GM18867 (cell line): ENCODE data around the gene PLEKHA7.
"Not testable (repeated sequence)": the region's sequence is repeated elsewhere in the genome, so short reads cannot be mapped to it uniquely, and the experiment has no call there.

Experiments
- ATAC-seq: cut with Tn5 transposase; IDR thresholded peaks from one replicate; pipeline ENCODE4 v1.9.1; 2021; ENCODE audit warnings: mild to moderate bottlenecking, moderate library complexity; ENCODE audit not compliant: unreplicated experiment

PLEKHA7 gene, protein sequence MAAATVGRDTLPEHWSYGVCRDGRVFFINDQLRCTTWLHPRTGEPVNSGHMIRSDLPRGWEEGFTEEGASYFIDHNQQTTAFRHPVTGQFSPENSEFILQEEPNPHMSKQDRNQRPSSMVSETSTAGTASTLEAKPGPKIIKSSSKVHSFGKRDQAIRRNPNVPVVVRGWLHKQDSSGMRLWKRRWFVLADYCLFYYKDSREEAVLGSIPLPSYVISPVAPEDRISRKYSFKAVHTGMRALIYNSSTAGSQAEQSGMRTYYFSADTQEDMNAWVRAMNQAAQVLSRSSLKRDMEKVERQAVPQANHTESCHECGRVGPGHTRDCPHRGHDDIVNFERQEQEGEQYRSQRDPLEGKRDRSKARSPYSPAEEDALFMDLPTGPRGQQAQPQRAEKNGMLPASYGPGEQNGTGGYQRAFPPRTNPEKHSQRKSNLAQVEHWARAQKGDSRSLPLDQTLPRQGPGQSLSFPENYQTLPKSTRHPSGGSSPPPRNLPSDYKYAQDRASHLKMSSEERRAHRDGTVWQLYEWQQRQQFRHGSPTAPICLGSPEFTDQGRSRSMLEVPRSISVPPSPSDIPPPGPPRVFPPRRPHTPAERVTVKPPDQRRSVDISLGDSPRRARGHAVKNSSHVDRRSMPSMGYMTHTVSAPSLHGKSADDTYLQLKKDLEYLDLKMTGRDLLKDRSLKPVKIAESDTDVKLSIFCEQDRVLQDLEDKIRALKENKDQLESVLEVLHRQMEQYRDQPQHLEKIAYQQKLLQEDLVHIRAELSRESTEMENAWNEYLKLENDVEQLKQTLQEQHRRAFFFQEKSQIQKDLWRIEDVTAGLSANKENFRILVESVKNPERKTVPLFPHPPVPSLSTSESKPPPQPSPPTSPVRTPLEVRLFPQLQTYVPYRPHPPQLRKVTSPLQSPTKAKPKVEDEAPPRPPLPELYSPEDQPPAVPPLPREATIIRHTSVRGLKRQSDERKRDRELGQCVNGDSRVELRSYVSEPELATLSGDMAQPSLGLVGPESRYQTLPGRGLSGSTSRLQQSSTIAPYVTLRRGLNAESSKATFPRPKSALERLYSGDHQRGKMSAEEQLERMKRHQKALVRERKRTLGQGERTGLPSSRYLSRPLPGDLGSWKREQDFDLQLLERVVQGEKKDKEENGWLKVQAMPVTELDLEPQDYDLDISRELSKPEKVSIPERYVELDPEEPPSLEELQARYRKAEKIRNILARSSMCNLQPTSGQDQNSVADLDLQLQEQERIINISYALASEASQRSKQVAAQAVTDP

DNA sequence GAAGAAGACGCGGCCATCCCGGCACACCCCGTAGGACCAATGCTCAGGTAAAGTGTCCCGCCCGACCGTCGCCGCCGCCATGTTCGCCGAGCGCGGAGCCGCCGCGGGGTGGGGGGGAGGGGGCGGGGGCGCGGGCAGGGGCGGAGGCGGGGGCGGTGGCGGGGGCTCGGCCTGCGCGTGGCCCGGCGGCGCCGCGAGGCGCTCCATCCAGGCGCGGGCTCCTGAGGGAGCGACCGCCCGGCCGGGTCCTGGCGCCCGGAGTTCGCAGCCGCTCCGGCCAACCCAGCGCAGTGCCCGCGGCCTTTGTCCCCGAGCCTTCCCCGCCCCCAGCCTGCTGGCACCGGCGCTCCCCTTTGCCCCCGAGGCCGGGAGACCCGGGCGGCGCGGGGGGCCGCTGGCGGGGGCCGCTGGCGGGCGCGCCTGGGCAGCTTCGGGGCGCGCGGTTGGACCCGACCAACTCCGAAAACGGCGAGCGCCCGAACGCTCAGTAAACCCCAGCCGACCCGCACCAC lies at the start of gene PLEKHA7:
Gene PLEKHA7, minus strand, starts transcription at position 94 of the 512 bp plus-strand sequence. Its CDS starts 13 bp downstream, at position 81.
- peak; percentile 29 for ATAC-seq

DNA sequence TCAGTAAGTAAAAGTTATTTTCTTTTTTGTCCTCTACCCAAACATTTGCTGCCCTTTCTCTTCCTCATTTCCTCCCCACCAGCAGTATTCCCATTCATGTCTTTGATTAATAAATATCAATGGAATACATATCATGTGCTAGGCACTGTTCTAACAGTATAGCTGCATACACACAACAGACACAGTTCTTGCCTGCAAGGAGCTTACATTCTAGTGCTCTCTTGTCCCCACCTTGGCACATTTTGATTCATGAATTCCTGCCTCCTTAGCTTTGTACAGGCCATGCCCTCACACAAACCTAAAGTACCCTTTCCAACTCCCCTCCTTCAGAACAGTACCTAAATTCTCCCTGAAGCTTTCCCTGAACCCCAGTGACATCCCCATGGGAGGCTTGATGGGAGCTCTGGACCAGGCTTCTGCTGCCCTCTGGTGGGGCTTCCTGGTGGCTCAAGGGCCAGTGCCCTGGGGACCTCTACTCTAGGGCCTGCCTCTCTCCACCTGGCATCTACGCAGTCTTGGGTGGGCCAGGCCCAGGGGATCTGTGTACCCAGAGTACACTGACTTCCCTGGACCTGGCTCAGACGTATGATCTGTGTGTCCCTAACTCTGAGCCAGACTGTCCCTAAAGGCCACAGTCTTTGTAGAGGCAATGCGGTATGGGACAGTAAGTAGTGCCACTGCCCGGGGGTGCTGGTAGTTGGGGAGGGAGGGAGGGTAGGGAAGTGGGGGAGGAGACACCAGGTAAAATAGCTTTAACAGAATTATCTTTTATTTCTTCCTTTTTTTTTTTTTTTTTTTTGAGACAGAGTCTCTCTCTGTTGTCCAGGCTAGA lies 49.2 kb upstream of the PLEKHA7 start:
- ATAC-seq, result peak; percentile 73

DNA sequence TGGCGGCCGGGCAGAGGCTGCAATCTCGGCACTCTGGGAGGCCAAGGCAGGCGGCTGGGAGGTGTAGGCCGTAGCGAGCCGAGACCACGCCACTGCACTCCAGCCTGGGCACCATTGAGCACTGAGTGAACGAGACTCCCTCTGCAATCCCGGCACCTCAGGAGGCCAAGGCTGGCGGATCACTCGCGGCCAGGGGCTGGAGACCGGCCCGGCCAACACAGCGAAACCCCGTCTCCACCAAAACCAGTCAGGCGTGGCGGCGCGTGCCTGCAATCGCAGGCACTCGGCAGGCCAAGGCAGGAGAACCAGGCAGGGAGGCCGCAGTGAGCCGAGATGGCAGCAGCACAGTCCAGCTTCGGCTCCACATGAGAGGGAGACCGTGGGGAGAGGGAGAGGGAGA lies 36.9 kb upstream of the PLEKHA7 start:
- ATAC-seq, result not testable (repeated sequence)

DNA sequence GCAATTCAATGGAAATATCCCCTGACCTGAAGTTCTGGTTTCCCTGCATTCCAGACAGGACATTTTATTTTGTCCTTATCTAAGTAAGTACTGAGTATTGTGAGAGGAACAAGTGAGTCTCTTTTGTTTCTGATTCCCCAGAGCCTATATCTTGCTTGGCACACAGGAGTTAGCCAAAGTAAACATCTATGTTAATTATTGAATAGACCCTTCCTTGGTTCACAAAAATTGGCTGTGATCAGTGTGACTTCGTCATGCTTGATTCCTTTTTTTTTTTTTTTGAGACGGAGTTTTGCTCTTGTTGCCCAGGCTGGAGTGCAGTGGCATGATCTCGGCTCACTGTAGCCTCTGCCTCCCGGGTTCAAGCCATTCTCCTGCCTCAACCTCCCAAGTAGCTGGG lies 34.3 kb upstream of the PLEKHA7 start:
- ATAC-seq, result not testable (repeated sequence)

DNA sequence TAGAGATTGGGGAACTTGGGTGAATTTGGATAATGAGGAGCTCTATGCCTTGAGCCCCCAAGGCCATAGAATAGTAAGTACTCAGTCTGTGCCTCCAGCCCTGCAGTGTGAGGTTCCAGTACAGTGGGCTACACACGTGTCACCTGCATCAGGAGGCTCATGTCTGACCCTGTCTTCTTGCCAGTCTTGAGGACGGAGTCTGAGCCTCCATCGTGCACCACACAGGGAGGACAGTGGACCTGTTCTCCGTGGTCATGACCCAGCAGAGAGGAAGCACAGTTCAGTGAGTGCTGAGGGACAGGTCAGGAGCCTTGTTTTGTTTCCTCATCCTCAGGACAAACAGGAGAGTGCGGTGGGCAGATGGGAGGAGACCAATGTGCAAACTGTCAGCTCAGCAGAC lies 32.5 kb upstream of the PLEKHA7 start:
- no peak for ATAC-seq

DNA sequence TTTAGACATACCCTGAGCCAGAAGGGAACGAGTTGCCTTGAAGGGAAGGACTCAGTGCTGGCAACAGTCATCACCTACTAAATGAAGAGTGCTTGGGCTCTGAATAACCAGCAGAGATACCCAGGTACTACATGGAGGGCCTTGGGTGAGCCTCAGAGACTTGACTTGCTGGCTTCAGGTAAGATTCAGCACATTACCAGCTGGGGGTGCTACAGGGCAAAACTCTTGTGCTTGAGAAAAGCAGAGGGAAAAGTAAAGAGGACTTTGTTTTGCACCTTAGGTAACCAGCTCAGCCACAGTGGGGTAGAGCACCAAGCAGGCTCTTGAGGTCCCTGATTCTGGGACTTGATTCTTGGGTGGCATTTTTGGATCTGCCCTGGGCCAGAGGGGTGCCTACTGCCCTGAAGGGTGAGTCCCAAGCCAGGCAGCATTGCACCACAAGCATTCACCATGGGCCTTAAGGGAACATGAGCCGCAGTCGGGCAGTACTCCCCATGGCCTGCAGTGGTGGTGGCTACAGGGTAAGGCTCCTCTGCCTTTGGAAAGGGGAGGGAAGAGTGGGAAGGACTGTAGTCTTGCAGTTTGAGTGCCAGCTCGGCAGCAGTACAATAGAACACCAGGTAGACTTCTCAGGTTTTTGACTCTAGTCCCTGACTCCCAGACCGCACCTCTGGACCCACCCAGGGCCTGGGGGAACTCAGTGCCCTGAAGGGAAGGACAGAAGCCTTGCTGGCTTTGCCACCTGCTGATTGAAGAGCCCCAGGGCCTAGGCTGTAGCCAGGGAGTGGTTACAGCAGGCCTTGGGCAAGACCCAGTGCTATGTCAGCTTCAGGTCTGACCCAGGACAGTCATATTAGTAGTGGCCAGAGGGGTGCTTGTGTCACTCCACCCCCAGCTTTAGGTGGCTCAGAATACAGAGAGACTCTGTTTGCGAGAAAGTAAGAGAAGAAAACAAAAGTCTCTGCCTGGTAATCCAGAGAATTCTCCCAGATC lies 22.7 kb upstream of the PLEKHA7 start:
- no peak for ATAC-seq

DNA sequence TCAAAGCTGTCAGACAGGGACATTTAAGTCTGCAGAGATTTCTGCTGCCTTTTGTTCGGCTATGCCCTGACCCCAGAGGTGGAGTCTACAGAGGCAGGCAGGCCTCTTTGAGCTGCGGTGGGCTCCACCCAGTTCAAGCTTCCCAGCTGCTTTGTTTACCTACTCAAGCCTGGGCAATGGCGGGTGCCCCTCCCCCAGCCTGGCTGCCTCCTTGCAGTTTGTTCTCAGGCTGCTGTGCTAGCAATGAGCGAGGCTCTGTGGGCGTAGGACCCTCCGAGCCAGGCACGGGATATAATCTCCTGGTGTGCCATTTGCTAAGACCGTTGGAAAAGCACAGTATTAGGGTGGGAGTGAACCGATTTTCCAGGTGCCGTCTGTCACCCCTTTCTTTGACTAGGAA lies 19.8 kb upstream of the PLEKHA7 start:
- not testable (repeated sequence) for ATAC-seq

DNA sequence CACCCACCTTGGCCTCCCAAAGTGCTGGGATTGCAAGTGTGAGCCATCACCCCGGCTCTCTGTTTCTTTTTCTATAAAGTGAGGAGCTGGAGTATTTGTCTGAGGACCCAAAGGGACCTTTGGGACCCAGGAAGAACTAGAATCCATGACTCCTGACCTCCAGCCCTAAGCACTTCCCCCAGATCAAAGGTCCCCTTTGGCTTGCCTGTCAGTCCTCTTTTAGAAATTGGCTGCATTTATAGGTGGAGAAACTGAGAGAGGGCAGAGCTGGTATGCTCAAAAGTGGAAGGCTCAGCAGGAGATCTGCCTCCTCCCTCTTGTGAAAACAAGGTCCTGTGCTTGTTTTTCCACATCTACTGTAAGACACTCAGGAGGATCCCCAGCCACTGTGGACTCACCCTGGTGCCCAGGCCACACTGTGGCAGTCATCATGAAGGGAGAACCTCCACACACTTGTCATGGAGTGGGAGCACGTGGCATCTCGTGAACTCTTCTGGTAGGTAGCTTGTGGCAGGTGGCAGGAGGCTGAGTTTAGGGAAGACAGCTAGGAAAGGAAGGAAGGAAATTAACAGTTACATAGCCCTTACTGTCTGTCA lies 12.4 kb upstream of the PLEKHA7 start:
- ATAC-seq, result no peak

DNA sequence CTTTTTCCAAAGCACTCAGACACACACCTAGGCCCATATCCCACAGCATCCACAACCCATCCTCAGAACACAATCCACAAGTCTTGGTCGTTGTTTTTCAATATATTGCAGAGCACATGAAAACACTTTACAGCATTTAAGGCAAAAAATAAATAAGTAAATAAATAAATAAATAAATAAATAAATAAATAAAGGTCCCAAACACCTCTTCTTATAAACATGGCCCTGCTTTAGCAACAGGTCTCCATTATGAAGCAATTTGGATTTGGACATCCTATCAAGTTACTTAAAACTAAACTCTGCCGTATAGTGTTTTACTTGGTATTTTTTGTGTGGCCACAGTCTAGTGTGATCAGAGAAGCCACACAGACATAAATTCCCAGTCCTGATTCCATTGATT lies 10.7 kb upstream of the PLEKHA7 start:
- no peak for ATAC-seq

DNA sequence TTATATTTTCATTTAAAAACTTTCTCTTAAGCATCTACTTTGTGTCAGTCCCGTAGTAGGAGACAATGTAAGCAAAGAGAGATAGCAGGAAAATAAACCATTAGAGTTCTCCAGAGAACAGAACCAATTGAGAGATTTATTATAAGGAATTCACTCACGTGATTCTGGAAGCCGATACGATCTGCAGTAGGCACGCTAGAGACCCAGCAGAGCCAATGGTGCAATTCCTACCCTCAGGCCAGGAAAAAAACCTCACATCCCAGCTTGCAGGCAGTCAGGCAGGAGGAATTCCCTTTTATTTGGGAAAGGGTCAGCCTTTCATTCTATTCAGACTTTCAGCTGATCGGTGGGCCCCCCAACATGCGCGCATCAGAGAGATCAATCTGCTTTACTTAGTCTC lies 7.3 kb upstream of the PLEKHA7 start:
- no peak for ATAC-seq

DNA sequence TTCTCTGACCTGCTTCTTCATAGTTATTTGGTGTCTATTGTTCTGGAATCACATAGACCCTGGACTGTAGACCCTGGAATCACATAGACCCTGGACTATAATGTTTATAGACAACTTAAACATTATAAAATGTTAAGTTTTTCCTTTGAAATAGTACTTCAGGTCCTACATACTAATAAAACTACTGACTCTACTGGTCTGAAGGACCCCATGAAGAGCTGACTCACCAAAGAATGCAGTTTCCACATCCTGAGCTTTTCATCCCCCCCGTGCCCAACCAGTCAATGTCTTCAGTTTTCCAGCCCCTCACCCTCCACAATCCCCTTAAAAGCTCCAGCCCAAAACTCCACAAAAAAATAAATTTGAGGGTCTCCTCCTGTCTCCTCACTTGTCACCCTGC lies 6.6 kb upstream of the PLEKHA7 start:
- ATAC-seq, result no peak

DNA sequence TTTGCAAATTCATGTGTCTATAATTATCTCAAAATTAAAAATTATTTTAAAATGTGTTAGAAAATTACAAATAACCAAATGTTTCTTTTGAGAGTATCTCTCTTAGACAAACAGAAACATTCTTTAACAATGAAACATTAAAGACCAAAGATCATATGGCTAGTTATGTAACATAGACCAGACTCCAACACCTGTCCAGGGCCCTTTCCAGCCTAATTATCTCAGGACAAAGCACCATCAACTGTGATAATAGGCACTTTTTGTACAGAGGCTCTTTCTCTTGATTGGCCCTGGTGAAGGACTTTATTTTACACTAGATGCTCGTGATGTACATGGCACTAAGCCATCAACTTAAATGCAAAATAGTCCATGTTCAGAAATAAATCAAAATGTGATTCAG lies 5.0 kb upstream of the PLEKHA7 start:
- no peak for ATAC-seq

DNA sequence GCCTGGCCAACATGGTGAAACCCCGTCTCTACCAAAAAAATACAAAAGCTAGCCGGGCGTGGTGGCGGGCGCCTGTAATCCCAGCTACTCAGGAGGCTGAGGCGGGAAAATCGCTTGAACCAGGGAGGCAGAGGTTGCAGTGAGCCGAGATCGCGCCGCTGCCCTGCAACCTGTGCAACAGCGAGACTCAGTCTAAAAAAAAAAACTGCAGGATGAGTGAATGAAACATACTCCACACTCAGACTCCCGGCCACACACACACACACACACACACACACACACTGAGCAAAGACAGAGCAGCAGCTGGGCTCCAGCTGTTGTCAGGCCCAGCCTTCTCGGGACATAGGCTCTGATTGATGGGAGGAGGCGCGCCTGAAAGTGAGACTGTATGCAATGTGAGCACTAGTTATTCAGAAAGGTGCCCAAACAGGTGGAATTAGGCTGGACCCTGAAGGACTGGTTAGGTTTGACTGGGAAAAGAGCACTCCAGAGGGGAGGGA lies 1.5 kb upstream of the PLEKHA7 start:
- ATAC-seq, result no peak

DNA sequence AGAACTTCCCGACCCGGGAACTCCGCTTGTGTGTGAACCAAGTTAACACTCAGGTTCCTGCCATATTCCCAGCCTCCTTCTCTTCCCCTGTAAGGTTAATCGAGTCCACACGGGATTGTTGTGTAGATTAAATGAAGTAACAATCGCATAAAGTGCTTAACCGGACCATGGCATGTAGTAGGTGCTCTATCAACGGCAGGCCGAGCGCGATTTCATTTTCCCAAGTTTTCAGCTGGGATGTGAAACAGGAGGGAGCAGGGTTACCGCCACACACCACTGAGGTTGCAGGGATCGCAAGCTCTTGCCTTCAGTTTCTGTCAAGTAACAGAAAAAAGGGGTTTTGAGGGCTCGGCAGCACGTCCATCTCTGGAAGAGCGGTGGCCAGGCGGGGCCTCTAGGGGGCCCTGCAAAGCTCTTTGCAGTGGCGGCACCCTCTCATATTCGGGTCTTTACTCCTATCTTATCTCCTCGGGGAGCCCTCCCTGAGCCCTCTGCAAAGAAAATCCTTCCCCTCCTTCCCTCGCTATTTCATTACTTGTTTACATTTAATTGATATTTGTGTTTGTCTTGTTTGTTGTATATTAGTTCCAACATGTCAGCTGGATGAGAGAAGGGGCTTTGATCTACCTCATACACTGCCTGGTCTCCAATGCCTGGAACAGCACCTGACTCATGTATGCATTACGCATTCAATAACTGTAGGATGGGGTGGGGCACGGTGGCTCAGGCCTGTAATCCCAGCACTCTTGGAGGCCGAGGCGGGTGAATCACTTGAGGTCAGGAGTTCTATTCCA lies 816 bp upstream of the PLEKHA7 start:
- peak; percentile 29 for ATAC-seq

DNA sequence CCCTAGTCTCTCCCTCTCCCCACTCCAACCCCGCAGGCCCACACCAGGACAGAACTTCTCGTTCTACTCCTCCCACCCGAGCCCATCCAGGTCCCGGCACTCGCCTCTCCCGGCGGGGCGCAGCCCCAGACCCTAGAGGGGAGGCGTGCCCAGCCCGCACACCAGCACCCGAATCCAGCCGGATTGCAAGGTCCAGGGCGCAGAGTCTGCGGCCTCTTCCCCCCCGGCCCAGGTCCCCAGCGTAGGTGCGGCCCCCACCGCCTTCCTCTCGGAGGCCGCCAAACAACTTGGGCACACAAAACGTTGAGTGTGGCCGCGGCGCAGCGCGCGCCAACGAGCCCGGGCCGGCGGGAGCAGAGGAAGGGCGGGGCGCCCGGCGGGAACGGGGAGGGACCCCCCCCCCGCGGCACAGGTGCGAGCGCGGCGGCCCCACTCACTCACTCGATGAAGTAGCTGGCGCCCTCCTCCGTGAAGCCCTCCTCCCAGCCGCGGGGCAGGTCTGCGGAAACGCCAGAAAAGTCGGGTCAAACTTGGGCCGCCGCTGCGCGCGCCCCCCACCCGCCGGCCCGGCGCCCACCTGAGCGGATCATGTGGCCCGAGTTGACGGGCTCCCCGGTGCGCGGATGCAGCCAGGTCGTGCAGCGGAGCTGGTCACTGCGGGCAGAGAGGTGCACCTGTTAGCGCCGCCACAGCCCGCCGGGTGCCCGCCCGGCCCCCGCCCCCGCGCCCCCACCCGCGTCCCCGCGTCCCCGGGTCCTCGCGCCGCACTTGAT lies 480 bp downstream of the PLEKHA7 start:
- ATAC-seq, result peak; percentile 44

DNA sequence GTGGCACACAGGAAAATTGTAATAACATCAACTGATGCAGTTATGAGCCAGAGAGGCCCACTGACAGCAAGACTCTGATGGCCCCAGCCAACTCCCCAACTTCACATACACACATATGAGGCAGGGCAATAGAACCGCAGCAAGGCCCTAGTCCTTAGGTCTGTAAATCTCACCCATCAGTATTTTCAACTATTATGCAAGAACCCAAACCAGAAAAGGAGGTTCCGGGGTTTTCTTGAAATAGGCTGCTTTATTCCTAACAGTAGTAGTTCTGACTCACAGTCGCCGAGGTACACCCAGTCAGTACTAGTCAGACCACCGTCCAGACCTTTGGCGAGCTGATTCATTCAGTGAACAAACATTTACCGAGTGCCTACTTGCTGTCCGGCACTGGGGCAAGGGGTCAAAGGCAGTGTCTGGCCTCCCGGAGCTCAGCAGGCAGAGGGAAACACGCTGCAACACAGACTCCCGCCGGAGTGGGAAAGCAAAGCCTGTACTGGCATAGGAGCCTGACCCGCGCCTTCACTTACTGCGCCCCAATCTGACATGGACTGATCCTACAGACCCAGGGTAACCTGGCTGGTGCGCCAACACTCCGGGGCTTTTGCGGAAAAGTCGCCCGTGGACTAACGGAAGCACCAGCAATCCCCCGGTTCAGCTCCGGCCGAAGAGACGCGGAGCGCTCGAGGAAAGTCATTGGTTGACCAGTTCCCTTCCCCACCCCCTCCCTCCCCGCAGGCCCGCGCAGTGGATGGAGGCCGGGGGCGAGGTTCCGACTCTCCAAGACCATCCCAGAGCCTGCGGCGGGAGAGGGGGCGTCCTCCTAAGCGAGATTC lies 1.3 kb downstream of the PLEKHA7 start:
- no peak for ATAC-seq
